A549 treated with dexamethasone at 1 μM for 4 hours (cell line): Measurements from ENCODE around the gene TMTC2. TPM values are rescaled to one million over a fixed set of nuclear protein-coding genes. Genes with fewer than 3 reads are reported as not detected.

Experiments used
- total RNA-seq: library from RNA; stranded (reverse); fragments of 200-300 nt; extraction: Qiagen RNA extraction; gene quantifications from 5 replicates; pipeline ENCODE4 v1.2.3, GENCODE V29; 2022

Gene TMTC2
- total RNA-seq = 0.96 to 2.1 TPM (median 1.1 TPM) in 5 replicates

GRCh38 chr12:82686168-82687020 is at the start of gene TMTC2:
Gene TMTC2 (plus strand): TSS chr12:82686906.

